GM21737 (cell line): ENCODE data around the gene OR8U1.
"Not testable (repeated sequence)": the region's sequence is repeated elsewhere in the genome, so short reads cannot be mapped to it uniquely, and the experiment has no call there.

ENCODE experiments used
- ATAC-seq: cut with Tn5 transposase; IDR thresholded peaks from one replicate; pipeline ENCODE4 v1.9.1; 2021; ENCODE audit warnings: mild to moderate bottlenecking, moderate library complexity; ENCODE audit not compliant: unreplicated experiment

The OR8U1 gene

DNA sequence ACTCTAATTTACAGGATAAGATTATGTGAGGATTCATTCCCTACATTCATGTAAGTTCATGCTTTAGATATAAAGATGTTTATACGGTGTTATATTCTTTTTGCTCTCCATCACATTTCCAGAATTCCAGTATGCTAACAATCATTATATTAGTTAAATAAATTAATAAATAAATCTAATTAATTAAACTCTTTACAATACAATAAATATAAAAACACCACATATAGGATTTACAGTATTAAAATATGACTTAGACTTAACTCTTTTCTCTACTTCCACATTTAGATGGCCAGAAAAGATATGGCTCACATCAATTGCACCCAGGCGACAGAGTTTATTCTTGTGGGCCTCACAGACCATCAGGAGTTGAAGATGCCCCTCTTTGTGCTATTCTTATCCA, at the start of gene OR8U1:
Gene OR8U1 (plus strand): TSS at position 301 of the 400 bp plus-strand sequence. CDS start 0 bp downstream, at position 301.
- ATAC-seq = no peak

- ATAC-seq = no peak
These were observed 43.4 kb upstream of the OR8U1 start for GRCh38 chr11:56331861-56332491.

DNA sequence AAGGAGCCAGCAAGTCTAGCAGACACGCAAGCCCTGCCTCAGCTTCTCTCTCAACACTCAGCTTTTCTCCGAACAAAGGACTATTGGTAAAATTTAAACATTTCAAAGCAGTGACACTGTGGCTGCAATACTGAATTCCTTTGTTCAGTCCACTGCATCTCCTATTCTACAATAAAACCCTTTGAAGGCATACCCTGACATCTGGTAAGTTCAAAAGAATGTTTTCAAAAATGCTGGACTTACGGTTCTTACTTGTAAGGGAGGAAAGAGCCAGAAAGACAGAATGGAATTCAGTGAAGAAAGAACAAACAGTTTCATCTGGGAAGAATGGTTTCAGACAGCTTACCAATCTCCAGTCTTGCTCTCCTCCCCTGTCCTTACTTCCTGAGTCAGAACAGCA, 42.3 kb upstream of the OR8U1 start:
- ATAC-seq = no peak

- ATAC-seq = no peak
These were observed 35.1 kb upstream of the OR8U1 start for GRCh38 chr11:56340289-56340688.

DNA sequence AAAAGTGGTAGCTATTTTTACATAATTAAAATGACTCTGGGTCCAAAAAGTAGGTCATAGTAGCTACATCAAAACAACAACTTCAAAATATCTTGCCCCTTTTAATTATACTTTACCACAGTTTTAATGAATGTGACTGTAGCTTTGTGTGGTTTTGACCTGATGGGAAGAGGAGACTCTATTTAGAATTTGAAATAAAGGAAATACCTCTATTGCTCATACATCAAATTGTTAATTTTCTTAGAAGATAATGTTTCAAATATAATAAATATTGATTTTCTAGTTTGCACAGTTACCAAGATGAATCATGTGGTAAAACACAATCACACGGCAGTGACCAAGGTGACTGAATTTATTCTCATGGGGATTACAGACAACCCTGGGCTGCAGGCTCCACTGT, 29.7 kb upstream of the OR8U1 start, which contains the start of gene OR8K1:
Gene OR8K1 (plus strand): TSS at position 301 of the 400 bp plus-strand sequence. CDS start 0 bp downstream, at position 301.
- ATAC-seq = no peak

DNA sequence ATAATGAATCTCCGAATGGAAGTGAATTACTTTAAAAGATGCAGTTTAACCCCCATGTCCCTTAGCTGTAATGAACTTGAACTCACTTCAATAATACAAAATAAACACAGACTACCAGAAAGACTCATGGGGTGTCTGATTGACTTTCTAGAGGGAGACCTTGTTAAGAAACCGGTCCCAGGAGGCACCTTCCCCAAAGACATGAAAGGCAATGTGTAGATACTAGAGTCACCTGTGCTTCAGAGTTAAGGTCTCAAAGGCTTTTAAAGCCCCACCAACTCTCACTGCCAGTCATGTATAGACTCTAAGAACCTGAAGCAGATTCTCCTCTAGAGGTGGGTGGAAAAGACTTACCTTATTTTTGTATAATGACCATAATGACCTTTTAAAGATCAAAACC, 21.4 kb upstream of the OR8U1 start, which contains the start of gene OR8J1:
Gene OR8J1 (plus strand): TSS at position 301 of the 400 bp plus-strand sequence. CDS start 5,956 bp downstream, outside the sequence.
- ATAC-seq = no peak

DNA sequence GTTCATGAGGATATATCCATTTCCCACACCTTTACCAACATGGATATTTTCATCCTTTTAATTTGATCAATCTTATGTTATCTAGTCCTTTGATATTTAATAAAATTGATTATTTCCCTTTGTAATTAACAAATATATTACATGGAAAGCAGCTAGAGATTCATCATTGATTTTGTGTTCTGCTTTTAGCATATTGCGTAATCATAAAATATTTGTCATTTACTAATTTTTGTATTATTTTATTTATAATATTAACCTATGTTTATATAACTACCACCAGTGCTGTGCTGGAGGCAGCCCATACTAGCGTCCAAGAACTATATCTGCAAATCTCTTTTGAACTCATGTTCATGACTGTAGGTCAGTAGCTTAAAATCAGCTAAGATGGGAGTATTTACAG, 4.7 kb downstream of the OR8U1 start:
- ATAC-seq = no peak

DNA sequence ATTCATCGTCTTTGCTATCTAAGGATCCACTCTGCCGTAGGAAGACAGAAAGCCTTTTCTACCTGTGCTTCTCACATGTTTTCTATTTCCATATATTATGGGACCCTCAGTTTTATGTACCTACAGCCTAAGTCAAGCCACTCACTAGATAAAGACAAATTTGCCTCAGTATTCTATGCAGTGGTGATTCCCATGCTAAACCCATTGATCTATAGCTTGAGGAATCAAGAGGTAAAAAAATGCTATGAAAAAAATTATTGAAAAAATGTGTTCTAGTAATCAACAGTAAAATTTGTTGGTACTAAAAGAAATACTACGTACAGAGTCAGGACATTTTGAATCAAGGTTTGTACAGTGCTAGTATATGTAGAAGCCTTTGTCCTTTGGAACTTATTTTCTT, 19.0 kb downstream of the OR8U1 start:
- no peak for ATAC-seq

GRCh38 chr11:56396047-56396446, 20.6 kb downstream of the OR8U1 start:
- ATAC-seq = no peak

- ATAC-seq = not testable (repeated sequence)
These were observed 26.5 kb downstream of the OR8U1 start for GRCh38 chr11:56401858-56402461.

DNA sequence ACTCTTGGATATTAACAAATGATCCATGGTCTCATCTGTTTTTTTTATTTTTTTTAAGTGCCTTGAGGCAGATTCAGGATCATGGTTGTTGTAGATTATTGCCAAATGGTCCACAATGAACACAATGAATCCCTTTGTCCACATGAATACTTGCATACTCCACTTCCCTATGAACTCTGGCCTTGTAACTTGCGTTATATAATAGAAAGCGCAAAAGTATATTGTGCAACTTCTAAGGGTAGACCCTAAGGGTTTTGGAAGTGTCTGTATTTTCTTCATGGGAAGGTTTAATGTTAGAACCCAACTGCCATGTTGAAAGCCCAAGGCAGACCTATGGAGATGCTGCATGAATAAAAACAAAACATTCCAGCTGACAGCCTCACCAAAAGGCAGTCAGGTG, 29.0 kb downstream of the OR8U1 start:
- ATAC-seq = no peak

- ATAC-seq = no peak
These were observed 35.4 kb downstream of the OR8U1 start for GRCh38 chr11:56410801-56411200.

- ATAC-seq = no peak
These were observed 37.0 kb downstream of the OR8U1 start, which contains the start of gene OR5AL1 for GRCh38 chr11:56412396-56412795. Gene OR5AL1, plus strand, starts transcription at chr11:56412696.
